ENCODE results near the gene DHCR24.

- no peak for TF ChIP-seq CTCF (IDR thresholded peaks at IDR 0.05; ENCODE audit: insufficient read depth, low read depth, low read length)
- TF ChIP-seq EZH2 (IDR thresholded peaks at IDR 0.05; ENCODE audit: insufficient read depth, low read length), result no peak
Measured at GRCh38 chr1:54853793-54854370, 33.1 kb downstream of the DHCR24 start.

All from astrocyte (in vitro differentiated cells and primary cell).